ENCODE data around the gene BARHL1. TPM values are rescaled to one million over a fixed set of nuclear protein-coding genes. Genes with fewer than 3 reads are reported as not detected.
"Not testable (repeated sequence)": the region's sequence is repeated elsewhere in the genome, so short reads cannot be mapped to it uniquely, and the experiment has no call there.

Gene BARHL1
- total RNA-seq, 1 experiment from 2014 or later, result 0.15 TPM

- TF ChIP-seq E2F5 (CRISPR knock-in tag; IDR thresholded peaks at IDR 0.05) (no peak), MAX (CRISPR knock-in tag; IDR thresholded peaks at IDR 0.05) (no peak), ZNF512 (CRISPR knock-in tag; IDR thresholded peaks at IDR 0.05; ENCODE audit: borderline replicate concordance) (no peak), ELF4 (CRISPR knock-in tag; IDR thresholded peaks at IDR 0.05; ENCODE audit: low read depth) (no peak), ZNF671 (CRISPR knock-in tag; IDR thresholded peaks at IDR 0.05) (no peak), NFYB (CRISPR knock-in tag; conservative IDR thresholded peaks at IDR 0.05; ENCODE audit: low read depth) (no peak), JUN (CRISPR knock-in tag; IDR thresholded peaks at IDR 0.05) (no peak), OVOL2 (CRISPR knock-in tag; IDR thresholded peaks at IDR 0.05; ENCODE audit: borderline replicate concordance) (no peak)
These were observed 17.9 kb upstream of the BARHL1 start (continued) for GRCh38 chr9:132564526-132564925.

- H3K27me3 Mint-ChIP-seq (ENCODE audit: low read depth); H3K4me3 Mint-ChIP-seq; H3K27ac Mint-ChIP-seq; H3K9me3 Mint-ChIP-seq; ATAC-seq; POLR2A ChIA-PET; H3K36me3 Mint-ChIP-seq; DNase-seq (ENCODE audit: low spot score): not testable (repeated sequence)
- H3K4me1 Mint-ChIP-seq, result peaks cover 13% of the 10 kb centered on the region
- CTCF ChIA-PET, result interaction anchor here (0.7 to 1.1 kb wide), 2 partner anchors 13 to 22 kb away, joined by 3 to 4 read pairs; no protein-coding TSS in a partner anchor
These were observed 13.6 kb upstream of the BARHL1 start for GRCh38 chr9:132568787-132569186.

- ATAC-seq, result no peak
- Mint-ChIP-seq H3K27me3 (ENCODE audit: low read depth) (peaks cover 21% of the 10 kb centered on the region), H3K4me3 (no peak overlapping the region)
- no peak for TF ChIP-seq PRRX2 (CRISPR knock-in tag; IDR thresholded peaks at IDR 0.05)
- no peak for TF ChIP-seq ERG (CRISPR knock-in tag; IDR thresholded peaks at IDR 0.05)
- TF ChIP-seq ZNF317 (CRISPR knock-in tag; IDR thresholded peaks at IDR 0.05; ENCODE audit: borderline replicate concordance, low read depth), result no peak
- TF ChIP-seq MAX (CRISPR knock-in tag; IDR thresholded peaks at IDR 0.05), result no peak
- TF ChIP-seq ATF3 (CRISPR knock-in tag; conservative IDR thresholded peaks at IDR 0.05), result no peak
- TF ChIP-seq RELA (CRISPR knock-in tag; IDR thresholded peaks at IDR 0.05; ENCODE audit: borderline replicate concordance), result no peak
- TF ChIP-seq PREB (CRISPR knock-in tag; IDR thresholded peaks at IDR 0.05; ENCODE audit: borderline replicate concordance), result no peak
- no peak for TF ChIP-seq JAZF1 (CRISPR knock-in tag; IDR thresholded peaks at IDR 0.05)
- TF ChIP-seq TEAD4 (CRISPR knock-in tag; IDR thresholded peaks at IDR 0.05), result no peak
- no peak for TF ChIP-seq OVOL2 (CRISPR knock-in tag; IDR thresholded peaks at IDR 0.05; ENCODE audit: borderline replicate concordance)
- TF ChIP-seq ZNF425 (CRISPR knock-in tag; conservative IDR thresholded peaks at IDR 0.05), result no peak
- no peak for TF ChIP-seq ZNF281 (CRISPR knock-in tag; IDR thresholded peaks at IDR 0.05)
- TF ChIP-seq ZNF138 (CRISPR knock-in tag; conservative IDR thresholded peaks at IDR 0.05), result no peak
- TF ChIP-seq HMGA2 (CRISPR knock-in tag; IDR thresholded peaks at IDR 0.05), result no peak
- no peak for TF ChIP-seq ZNF232 (CRISPR knock-in tag; IDR thresholded peaks at IDR 0.05)
These were observed 10.4 kb upstream of the BARHL1 start for GRCh38 chr9:132571806-132572600.

More at GRCh38 chr9:132571806-132572600, 10.4 kb upstream of the BARHL1 start:
- no peak for DNase-seq (ENCODE audit: low spot score)
- H3K9me3 Mint-ChIP-seq, result no peaks in the 10 kb centered on the region
- no peak overlapping the region for H3K27ac Mint-ChIP-seq
- H3K4me1 Mint-ChIP-seq, result peaks cover 8% of the 10 kb centered on the region
- POLR2A ChIA-PET, result no interaction called here
- CTCF ChIA-PET, result interaction anchor here (0.7 to 4.5 kb wide), 7 partner anchors 12 to 303 kb away, joined by 3 to 25 read pairs (median 3); no protein-coding TSS in a partner anchor
- no peaks in the 10 kb centered on the region for H3K36me3 Mint-ChIP-seq

Measured in WTC11 (cell line).